ENCODE measurements around the gene CYREN.
A peak's percentile ranks its signal among the peaks of the same experiment; 100 is the strongest.
"Not testable (repeated sequence)": the region's sequence is repeated elsewhere in the genome, so short reads cannot be mapped to it uniquely, and the experiment has no call there.

CYREN gene

GRCh38 chr7:135151533-135151932 lies 19.0 kb downstream of the CYREN start:
- Histone ChIP-seq H3K9me3 (ENCODE audit: control insufficient read depth in 1 of 2, low read length in 2 of 2) (peaks cover 0 to 4% of the 10 kb centered on the region in 2 donors), H3K27me3 (ENCODE audit: low read depth, low read length) (no peaks in the 10 kb centered on the region), H3K27ac (ENCODE audit: low read length) (no peak overlapping the region), H3K4me3 (ENCODE audit: low read depth in 1 of 2, low read length in 2 of 2) (no peak overlapping the region), H3K4me1 (ENCODE audit: control insufficient read depth in 1 of 2, insufficient read depth in 2 of 2, low read length in 2 of 2) (peaks cover 5 to 7% of the 10 kb centered on the region in 2 donors), H3K36me3 (ENCODE audit: control insufficient read depth in 1 of 2, insufficient read depth in 2 of 2, low read length in 2 of 2) (peaks cover 0 to 10% of the 10 kb centered on the region in 2 donors)

DNA sequence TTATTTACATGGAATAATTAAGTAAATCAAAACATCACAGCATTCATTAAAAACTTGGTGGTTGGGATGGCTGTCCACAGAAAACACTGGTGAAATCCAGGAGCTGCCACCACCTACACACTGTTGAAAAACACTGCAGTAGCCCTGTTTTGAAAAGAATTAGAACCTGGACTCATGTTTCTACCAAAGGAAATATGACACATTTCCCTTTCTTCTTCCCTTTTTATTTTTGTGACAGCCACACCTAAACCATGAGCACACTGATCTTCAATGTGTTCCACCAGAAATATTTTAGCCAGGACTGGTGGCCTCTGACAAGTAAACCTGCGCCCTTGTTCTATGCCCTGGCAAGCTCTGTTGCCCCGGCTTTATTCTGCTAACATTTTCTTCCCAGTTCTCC lies 19.4 kb downstream of the CYREN start:
- Histone ChIP-seq H3K27me3 (ENCODE audit: low read depth, low read length) (no peaks in the 10 kb centered on the region), H3K4me3 (ENCODE audit: low read depth in 1 of 2, low read length in 2 of 2) (no peak overlapping the region), H3K4me1 (ENCODE audit: control insufficient read depth in 1 of 2, insufficient read depth in 2 of 2, low read length in 2 of 2) (peaks cover 5 to 7% of the 10 kb centered on the region in 2 donors), H3K27ac (ENCODE audit: low read length) (peak overlapping the region; percentile 71), H3K9me3 (ENCODE audit: control insufficient read depth in 1 of 2, low read length in 2 of 2) (peaks cover 0 to 4% of the 10 kb centered on the region in 2 donors), H3K36me3 (ENCODE audit: control insufficient read depth in 1 of 2, insufficient read depth in 2 of 2, low read length in 2 of 2) (peaks cover 0 to 10% of the 10 kb centered on the region in 2 donors)

GRCh38 chr7:135150072-135150782 lies 20.3 kb downstream of the CYREN start:
- Histone ChIP-seq H3K9me3 (ENCODE audit: control insufficient read depth in 1 of 2, low read length in 2 of 2) (no peaks in the 10 kb centered on the region), H3K4me3 (ENCODE audit: low read depth in 1 of 2, low read length in 2 of 2) (peak overlapping the region; percentile 27 to 94), H3K27ac (ENCODE audit: low read length) (peak overlapping the region; percentile 71), H3K36me3 (ENCODE audit: control insufficient read depth in 1 of 2, insufficient read depth in 2 of 2, low read length in 2 of 2) (peaks cover 0 to 10% of the 10 kb centered on the region in 2 donors), H3K27me3 (ENCODE audit: low read depth, low read length) (no peaks in the 10 kb centered on the region), H3K4me1 (ENCODE audit: control insufficient read depth in 1 of 2, insufficient read depth in 2 of 2, low read length in 2 of 2) (peaks cover 5 to 7% of the 10 kb centered on the region in 2 donors)

DNA sequence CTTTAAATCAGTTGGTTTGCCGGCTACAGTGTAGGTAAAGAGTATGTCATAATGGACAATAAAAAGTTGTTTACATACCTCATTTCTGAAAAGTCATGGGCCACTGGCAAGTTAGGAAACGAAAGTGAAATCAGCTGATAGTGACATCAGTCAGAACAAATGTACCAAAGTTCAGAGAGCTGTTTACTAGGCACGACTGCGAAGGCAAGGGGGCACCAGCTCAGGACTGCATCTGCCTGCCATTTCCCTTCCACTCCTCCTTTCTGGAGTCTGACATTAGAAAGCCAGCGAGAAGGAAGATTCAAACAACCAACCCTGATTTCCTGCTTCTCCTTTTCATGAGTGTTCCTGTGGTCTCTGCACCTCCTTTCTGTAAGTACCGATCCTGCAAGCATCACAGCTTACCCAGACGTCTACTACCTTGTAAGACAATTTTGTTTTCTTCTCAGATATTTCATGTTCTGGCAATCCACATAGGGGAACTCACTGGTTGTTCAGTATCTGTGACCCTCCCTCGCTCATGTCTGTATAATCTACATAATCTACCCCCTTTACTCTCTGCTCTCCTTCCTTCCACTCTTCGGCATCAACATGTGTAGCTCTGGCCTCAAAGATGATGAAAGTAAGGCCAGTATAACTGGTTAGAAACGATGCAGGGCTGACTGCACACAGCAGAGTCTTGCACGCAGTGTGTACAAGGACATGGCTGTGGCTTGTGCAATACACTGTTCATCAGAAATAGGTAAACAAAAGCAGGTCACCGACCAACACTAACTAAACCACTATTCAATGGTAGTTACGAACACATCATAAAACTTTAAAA lies 22.4 kb downstream of the CYREN start, which contains the start of gene TMEM140:
TSS of gene TMEM140 (plus strand) at position 174 of the 823 bp plus-strand sequence. CDS start 16,370 bp downstream, outside the sequence.
- peak within 1 kb of the TSS; percentile 71 to 94 for H3K4me3 ChIP-seq (ENCODE audit: low read depth in 1 of 2, low read length in 2 of 2)
- no peaks in the 10 kb centered on the region for H3K9me3 ChIP-seq (ENCODE audit: control insufficient read depth in 1 of 2, low read length in 2 of 2)
- peak within 1 kb of the TSS; percentile 100 for H3K27ac ChIP-seq (ENCODE audit: low read length)
- H3K27me3 ChIP-seq (ENCODE audit: low read depth, low read length): no peaks in the 10 kb centered on the region
- peaks cover 0 to 10% of the 10 kb centered on the region in 2 donors for H3K36me3 ChIP-seq (ENCODE audit: control insufficient read depth in 1 of 2, insufficient read depth in 2 of 2, low read length in 2 of 2)
- peaks cover 5 to 7% of the 10 kb centered on the region in 2 donors for H3K4me1 ChIP-seq (ENCODE audit: control insufficient read depth in 1 of 2, insufficient read depth in 2 of 2, low read length in 2 of 2)

GRCh38 chr7:135147341-135147898 lies 23.1 kb downstream of the CYREN start:
- Histone ChIP-seq H3K27ac (ENCODE audit: low read length) (peak overlapping the region; percentile 100), H3K9me3 (ENCODE audit: control insufficient read depth in 1 of 2, low read length in 2 of 2) (no peaks in the 10 kb centered on the region), H3K4me3 (ENCODE audit: low read depth in 1 of 2, low read length in 2 of 2) (peak overlapping the region; percentile 71 to 94), H3K27me3 (ENCODE audit: low read depth, low read length) (no peaks in the 10 kb centered on the region), H3K4me1 (ENCODE audit: control insufficient read depth in 1 of 2, insufficient read depth in 2 of 2, low read length in 2 of 2) (peaks cover 5 to 7% of the 10 kb centered on the region in 2 donors), H3K36me3 (ENCODE audit: control insufficient read depth in 1 of 2, insufficient read depth in 2 of 2, low read length in 2 of 2) (peaks cover 0 to 10% of the 10 kb centered on the region in 2 donors)

DNA sequence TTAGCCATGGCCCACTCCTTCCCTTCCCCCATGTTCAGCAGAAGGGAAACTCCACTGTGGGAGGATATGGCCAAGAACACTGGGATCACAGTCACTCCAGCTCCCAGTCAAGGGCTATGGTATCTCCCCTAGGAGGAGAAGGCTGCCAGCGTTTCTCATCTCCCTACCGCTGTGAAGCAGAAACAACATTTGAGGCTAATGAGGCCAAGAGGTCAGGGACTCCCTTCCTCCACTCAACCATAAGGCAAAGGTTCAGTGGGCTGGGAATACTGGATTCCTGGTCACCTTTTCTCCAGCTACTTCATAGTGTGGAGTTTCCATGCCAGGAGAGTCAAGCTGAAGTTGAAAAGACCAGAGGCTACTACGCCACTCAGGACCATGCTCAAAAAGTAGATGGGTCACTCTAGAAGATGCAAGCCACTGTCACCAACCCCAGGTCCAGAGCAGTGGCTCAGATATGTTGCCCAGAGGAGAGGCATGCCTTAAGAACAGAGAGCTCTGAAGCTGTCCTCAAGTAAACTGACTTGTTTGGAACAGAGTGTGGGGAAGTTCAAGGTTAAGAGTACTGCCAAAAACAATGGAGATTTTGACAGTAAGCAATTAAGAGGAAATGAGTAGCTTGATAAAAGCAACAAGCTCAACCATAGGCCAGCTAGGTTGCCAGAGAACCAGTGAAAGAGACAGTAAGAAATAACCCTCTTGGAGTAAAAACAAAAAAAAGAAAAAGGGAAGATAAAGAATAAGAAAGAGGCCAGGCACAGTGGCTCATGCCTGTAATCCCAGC lies 26.4 kb downstream of the CYREN start:
- Histone ChIP-seq H3K4me3 (ENCODE audit: low read depth in 1 of 2, low read length in 2 of 2) (no peak overlapping the region), H3K36me3 (ENCODE audit: control insufficient read depth in 1 of 2, insufficient read depth in 2 of 2, low read length in 2 of 2) (no peaks in the 10 kb centered on the region), H3K27ac (ENCODE audit: low read length) (no peak overlapping the region), H3K9me3 (ENCODE audit: control insufficient read depth in 1 of 2, low read length in 2 of 2) (no peaks in the 10 kb centered on the region), H3K27me3 (ENCODE audit: low read depth, low read length) (no peaks in the 10 kb centered on the region), H3K4me1 (ENCODE audit: control insufficient read depth in 1 of 2, insufficient read depth in 2 of 2, low read length in 2 of 2) (peaks cover 1 to 7% of the 10 kb centered on the region in 2 donors)

DNA sequence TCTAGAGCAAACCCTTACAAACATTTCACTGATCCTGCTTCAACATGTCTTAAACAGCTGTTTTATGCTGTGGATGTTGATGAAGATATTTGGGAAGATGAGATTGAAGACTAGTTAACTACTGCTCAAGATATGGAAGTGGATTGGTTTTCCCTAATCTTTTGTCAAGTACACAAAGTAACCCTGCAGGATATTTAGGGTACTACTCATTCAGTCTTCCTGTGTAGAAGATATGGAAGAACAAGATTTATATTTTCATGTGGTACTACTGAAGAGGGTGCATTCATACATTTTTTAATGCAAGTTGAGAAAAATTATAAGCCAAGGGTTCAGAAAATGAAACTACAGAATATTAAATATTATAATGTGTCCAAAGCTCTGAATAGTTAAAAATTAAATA lies 40.9 kb downstream of the CYREN start:
- Histone ChIP-seq H3K4me1 (ENCODE audit: control insufficient read depth in 1 of 2, insufficient read depth in 2 of 2, low read length in 2 of 2) (no peaks in the 10 kb centered on the region), H3K27ac (ENCODE audit: low read length) (no peak overlapping the region), H3K4me3 (ENCODE audit: low read depth in 1 of 2, low read length in 2 of 2) (no peak overlapping the region), H3K9me3 (ENCODE audit: control insufficient read depth in 1 of 2, low read length in 2 of 2) (peaks cover 0 to 4% of the 10 kb centered on the region in 2 donors), H3K36me3 (ENCODE audit: control insufficient read depth in 1 of 2, insufficient read depth in 2 of 2, low read length in 2 of 2) (no peaks in the 10 kb centered on the region), H3K27me3 (ENCODE audit: low read depth, low read length) (no peaks in the 10 kb centered on the region)

DNA sequence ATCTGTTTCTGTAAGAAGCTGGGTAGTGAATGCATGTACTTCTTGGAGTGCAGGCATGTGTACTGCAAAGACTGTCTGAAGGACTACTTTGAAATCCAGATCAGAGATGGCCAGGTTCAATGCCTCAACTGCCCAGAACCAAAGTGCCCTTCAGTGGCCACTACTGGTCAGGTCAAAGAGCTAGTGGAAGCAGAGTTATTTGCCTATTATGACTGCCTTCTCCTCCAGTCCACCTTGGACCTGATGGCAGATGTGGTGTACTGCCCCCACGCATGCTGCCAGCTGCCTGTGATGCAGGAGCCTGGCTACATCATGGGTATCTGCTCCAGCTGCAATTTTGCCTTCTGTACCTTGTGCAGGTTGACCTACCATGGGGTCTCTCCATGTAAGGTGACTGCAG lies 41.6 kb downstream of the CYREN start:
- Histone ChIP-seq H3K27me3 (ENCODE audit: low read depth, low read length) (no peaks in the 10 kb centered on the region), H3K27ac (ENCODE audit: low read length) (no peak overlapping the region), H3K4me1 (ENCODE audit: control insufficient read depth in 1 of 2, insufficient read depth in 2 of 2, low read length in 2 of 2) (no peaks in the 10 kb centered on the region), H3K9me3 (ENCODE audit: control insufficient read depth in 1 of 2, low read length in 2 of 2) (peaks cover 0 to 5% of the 10 kb centered on the region in 2 donors), H3K4me3 (ENCODE audit: low read depth in 1 of 2, low read length in 2 of 2) (no peak overlapping the region), H3K36me3 (ENCODE audit: control insufficient read depth in 1 of 2, insufficient read depth in 2 of 2, low read length in 2 of 2) (no peaks in the 10 kb centered on the region)

DNA sequence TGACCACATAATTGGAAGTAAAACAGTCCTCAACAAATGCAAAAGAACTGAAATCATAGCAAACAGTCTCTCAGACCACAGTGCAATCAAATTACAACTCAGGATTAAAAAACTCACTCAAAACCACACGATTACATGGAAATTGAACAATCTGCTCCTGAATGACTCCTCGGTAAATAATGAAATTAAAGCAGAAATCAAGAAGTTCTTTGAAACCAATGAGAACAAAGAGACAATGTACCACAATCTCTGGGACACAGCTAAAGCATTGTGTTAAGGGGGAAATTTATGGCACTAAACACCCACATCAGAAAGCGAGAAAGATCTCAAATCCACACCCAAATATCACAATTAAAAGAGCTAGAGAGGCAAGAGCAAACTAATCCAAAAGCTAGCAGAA lies 45.9 kb downstream of the CYREN start:
- not testable (repeated sequence) for H3K27me3 ChIP-seq (ENCODE audit: low read depth, low read length); H3K9me3 ChIP-seq (ENCODE audit: control insufficient read depth in 1 of 2, low read length in 2 of 2); H3K4me3 ChIP-seq (ENCODE audit: low read depth in 1 of 2, low read length in 2 of 2); H3K4me1 ChIP-seq (ENCODE audit: control insufficient read depth in 1 of 2, insufficient read depth in 2 of 2, low read length in 2 of 2); H3K36me3 ChIP-seq (ENCODE audit: control insufficient read depth in 1 of 2, insufficient read depth in 2 of 2, low read length in 2 of 2); H3K27ac ChIP-seq (ENCODE audit: low read length)

DNA sequence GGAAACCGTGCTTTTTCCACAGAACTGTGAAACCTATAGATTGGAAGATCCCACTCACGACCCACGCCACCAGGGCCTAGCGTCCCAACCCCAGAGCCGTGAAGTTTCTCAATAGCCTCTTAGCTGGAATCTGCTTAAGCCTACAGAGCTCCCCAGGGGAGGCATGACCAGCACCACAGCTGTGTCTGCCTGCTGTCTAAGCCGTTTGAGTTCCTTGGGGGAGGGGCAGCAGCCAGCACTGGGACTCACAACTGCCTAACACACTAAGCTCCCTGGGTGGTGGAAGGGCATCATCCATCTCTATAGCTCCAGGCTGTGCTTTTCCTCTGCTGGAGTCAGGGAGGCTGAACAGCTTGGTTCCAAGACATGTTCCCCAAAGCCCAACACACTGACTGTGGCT lies 48.6 kb downstream of the CYREN start:
- H3K36me3 ChIP-seq (ENCODE audit: control insufficient read depth in 1 of 2, insufficient read depth in 2 of 2, low read length in 2 of 2): no peaks in the 10 kb centered on the region
- no peak overlapping the region for H3K4me3 ChIP-seq (ENCODE audit: low read depth in 1 of 2, low read length in 2 of 2)
- peaks cover 0 to 4% of the 10 kb centered on the region in 2 donors for H3K9me3 ChIP-seq (ENCODE audit: control insufficient read depth in 1 of 2, low read length in 2 of 2)

More for the DNA sequence above, 48.6 kb downstream of the CYREN start:
- Histone ChIP-seq H3K27me3 (ENCODE audit: low read depth, low read length) (no peaks in the 10 kb centered on the region), H3K27ac (ENCODE audit: low read length) (no peak overlapping the region), H3K4me1 (ENCODE audit: control insufficient read depth in 1 of 2, insufficient read depth in 2 of 2, low read length in 2 of 2) (no peaks in the 10 kb centered on the region)
